Testis (tissue), 3 donors: ENCODE data around the gene YIF1A. TPM values are rescaled to one million over a fixed set of nuclear protein-coding genes. Genes with fewer than 3 reads are reported as not detected.

Source experiments
- DNase-seq: peaks from one replicate; pipeline ENCODE4 v3.0.0-alpha.2; 2019
- H3K27ac ChIP-seq, 2 donors: fragments of 200-600 bp; sonication (generic); one replicate each; pipeline ENCODE4 v1.5.1; 2019
- H3K27me3 ChIP-seq: fragments of 200-600 bp; sonication (generic); one replicate; pipeline ENCODE4 v1.5.1; 2019
- H3K36me3 ChIP-seq: fragments of 200-600 bp; sonication (generic); one replicate; pipeline ENCODE4 v1.5.1; 2017; ENCODE audit warnings: low read depth; ENCODE audit errors: missing control alignments
- H3K4me1 ChIP-seq: fragments of 200-600 bp; sonication (generic); one replicate; pipeline ENCODE4 v1.5.1; 2019
- H3K4me3 ChIP-seq, 2 donors: fragments of 200-600 bp; sonication (generic); one replicate each; pipeline ENCODE4 v1.5.1; 2017 to 2019
- H3K9me3 ChIP-seq: fragments of 200-600 bp; sonication (generic); one replicate; pipeline ENCODE4 v1.5.1; 2017
- POLR2A ChIP-seq: fragments of 450-650 bp; IDR thresholded peaks from one replicate; pipeline ENCODE4 v1.6.1; 2017; ENCODE audit warnings: antibody characterized with exemption, mild to moderate bottlenecking, moderate library complexity
- WGBS, 2 donors: methylation state at CpG; one replicate each; pipeline ENCODE4 v1.1.5; 2018; 5-methylcytosine and 5-hydroxymethylcytosine counted together
- intact Hi-C: fragments of 100-400 bp; cut with DNase I; formaldehyde crosslinking; loops from one replicate; pipeline ENCODE4 v1.15.1; 2023; ENCODE audit warnings: low total_unique reads
- polyA plus RNA-seq: library from polyadenylated mRNA; stranded (reverse); fragments of 350-450 nt; fragmentation: Illumina TruSeq; extraction: RNeasy Lipid Tissue Mini Kit (QIAGEN cat#74804); gene quantifications from one replicate; pipeline ENCODE4 v1.2.3, GENCODE V29; 2014; ENCODE audit warnings: low read depth, low replicate concordance; ENCODE audit not compliant: insufficient read depth
- total RNA-seq, 2 donors: library from RNA; depleted of rRNA; stranded (reverse); fragments of >200 nt; gene quantifications; one replicate each; pipeline ENCODE4 v1.2.3, GENCODE V29; 2016
- TF ChIP-seq, protein P1 (sequence below), 3 experiments: fragments of 450-650 bp in 2 of 3; fragments of 200-600 bp in 1 of 3; sonication (generic) in 1 of 3; IDR thresholded peaks; one replicate each; pipeline ENCODE4 v1.5.1; 2016 to 2019; ENCODE audit warnings: antibody characterized with exemption in 3 of 3, mild to moderate bottlenecking in 2 of 3, moderate library complexity in 1 of 3

The YIF1A gene
- total and polyA plus RNA-seq, 3 donors from 2014 or later = 60.5 to 94.1 (median 82.6) TPM

GRCh38 chr11:66274219-66274618 is 14.7 kb downstream of the YIF1A start:
- intact Hi-C loops = no loop called here
- DNase-seq = no peak
- H3K4me1 ChIP-seq = peaks cover 5% of the 10 kb centered on the region
- no peak for TF ChIP-seq POLR2A
- TF ChIP-seq, protein P1, sequence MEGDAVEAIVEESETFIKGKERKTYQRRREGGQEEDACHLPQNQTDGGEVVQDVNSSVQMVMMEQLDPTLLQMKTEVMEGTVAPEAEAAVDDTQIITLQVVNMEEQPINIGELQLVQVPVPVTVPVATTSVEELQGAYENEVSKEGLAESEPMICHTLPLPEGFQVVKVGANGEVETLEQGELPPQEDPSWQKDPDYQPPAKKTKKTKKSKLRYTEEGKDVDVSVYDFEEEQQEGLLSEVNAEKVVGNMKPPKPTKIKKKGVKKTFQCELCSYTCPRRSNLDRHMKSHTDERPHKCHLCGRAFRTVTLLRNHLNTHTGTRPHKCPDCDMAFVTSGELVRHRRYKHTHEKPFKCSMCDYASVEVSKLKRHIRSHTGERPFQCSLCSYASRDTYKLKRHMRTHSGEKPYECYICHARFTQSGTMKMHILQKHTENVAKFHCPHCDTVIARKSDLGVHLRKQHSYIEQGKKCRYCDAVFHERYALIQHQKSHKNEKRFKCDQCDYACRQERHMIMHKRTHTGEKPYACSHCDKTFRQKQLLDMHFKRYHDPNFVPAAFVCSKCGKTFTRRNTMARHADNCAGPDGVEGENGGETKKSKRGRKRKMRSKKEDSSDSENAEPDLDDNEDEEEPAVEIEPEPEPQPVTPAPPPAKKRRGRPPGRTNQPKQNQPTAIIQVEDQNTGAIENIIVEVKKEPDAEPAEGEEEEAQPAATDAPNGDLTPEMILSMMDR (IDR thresholded peaks at IDR 0.05) = no peak
- no peak overlapping the region for H3K4me3 ChIP-seq
- 79 to 83% methylated on average over 1 of the region's 1 CpG for WGBS, 2 donors
- H3K27me3 ChIP-seq = no peaks in the 10 kb centered on the region
- no peaks in the 10 kb centered on the region for H3K9me3 ChIP-seq
- no peaks in the 10 kb centered on the region for H3K36me3 ChIP-seq
- H3K27ac ChIP-seq = no peak overlapping the region

DNA sequence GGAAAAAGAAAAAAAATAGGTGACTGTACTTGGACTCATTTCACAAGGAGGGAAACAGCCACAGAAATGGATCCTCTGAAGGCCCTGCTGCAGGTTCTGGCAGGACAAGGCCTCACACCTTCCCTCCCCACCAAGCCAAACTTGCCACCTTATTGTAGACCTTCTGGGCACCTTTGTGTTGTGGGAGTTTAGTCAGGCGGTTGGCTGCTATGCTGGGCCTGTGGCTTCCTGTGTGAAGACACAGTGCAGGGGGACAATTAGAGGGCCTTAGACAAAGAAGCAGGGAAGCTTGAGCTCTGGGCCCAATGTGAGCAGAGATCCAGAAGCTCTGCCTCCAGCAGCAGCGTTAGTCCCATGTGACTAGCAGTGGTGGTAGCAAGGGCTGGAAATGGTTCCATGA is 16.3 kb downstream of the YIF1A start:
- H3K9me3 ChIP-seq = no peaks in the 10 kb centered on the region
- no peak overlapping the region for H3K4me3 ChIP-seq
- peaks cover 5% of the 10 kb centered on the region for H3K4me1 ChIP-seq
- 86 to 97% methylated on average over 2 of the region's 2 CpGs for WGBS, 2 donors
- no peaks in the 10 kb centered on the region for H3K27me3 ChIP-seq
- intact Hi-C loops = no loop called here
- H3K27ac ChIP-seq = no peak overlapping the region
- H3K36me3 ChIP-seq = no peaks in the 10 kb centered on the region
- TF ChIP-seq, protein P1 (IDR thresholded peaks at IDR 0.05) = no peak
- no peak for TF ChIP-seq POLR2A
- DNase-seq = no peak

DNA sequence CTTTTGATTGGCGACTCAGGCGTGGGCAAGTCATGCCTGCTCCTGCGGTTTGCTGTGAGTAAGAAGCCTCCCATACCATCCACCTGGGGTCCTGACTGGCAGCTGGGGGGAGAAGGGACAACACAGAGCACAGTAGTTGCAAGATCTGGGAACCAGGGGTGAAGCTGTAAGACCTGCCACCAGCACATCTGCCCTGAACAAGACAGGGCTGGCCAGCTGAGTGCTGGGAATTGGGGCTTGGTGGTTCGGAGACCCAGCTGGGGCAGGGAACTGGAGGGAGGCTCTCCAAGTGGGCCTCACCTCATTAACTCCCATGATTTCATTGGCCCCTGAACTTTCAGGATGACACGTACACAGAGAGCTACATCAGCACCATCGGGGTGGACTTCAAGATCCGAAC is 17.1 kb downstream of the YIF1A start:
- Histone ChIP-seq H3K9me3 (no peaks in the 10 kb centered on the region), H3K4me1 (peaks cover 9% of the 10 kb centered on the region), H3K36me3 (no peaks in the 10 kb centered on the region), H3K27ac (no peak overlapping the region), H3K27me3 (no peaks in the 10 kb centered on the region), H3K4me3 (no peak overlapping the region)
- TF ChIP-seq, protein P1 (IDR thresholded peaks at IDR 0.05) = no peak
- intact Hi-C loops = no loop called here
- WGBS, 2 donors = 86 to 100% methylated on average over 5 to 7 of the region's 7 CpGs
- no peak for DNase-seq

DNA sequence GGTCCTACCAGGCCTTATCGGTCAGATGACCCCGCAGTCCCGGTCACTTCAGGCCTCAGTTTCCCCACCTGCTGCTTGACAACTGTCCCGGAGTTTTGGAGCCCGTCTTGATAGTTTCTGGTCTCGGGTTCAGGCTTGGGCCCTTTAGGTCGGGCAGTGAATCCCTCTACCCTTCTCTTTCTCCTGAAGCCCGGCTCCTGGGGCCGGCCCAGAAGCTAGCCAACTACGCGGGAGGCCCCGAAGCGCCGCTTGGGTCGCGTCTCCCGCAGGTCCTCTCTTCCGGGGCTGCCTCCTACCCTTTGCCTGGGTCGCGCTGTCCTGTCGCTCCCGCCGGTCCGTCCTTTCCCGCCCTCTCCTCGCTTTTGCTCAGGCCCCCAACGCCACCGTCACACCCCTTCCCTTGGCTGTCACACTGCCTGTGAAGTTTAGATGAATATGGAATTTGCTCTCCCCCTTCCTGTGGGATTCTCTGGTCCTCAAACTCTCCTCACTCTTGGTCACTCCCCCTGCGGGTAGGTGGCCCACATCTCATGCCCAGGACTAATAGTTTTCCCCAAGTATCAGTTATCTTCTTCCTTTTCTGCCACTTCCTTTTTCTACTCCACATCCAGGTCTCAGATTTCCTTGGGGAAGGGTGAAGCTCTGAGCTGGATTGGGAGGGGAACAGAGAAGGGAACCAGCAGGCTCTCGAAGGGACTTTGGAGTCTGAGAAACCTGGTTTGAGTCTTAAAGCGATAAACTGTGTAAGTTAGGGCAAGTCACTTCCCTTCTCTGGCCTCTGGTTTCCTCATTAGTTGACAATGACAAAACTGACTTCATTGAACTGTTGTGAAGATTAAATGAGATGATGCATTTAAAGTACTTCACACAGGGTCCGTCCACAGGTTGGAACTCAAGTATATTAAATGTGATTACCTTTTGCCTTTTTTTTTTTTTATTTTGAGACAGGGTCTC is 19.7 kb downstream of the YIF1A start:
- DNase-seq = no peak
- intact Hi-C loops = no loop called here
- peaks cover 11% of the 10 kb centered on the region for H3K4me1 ChIP-seq

More for the DNA sequence above, 19.7 kb downstream of the YIF1A start:
- Histone ChIP-seq H3K9me3 (no peaks in the 10 kb centered on the region), H3K27me3 (no peaks in the 10 kb centered on the region), H3K27ac (peak overlapping the region; percentile 96 to 97), H3K36me3 (no peaks in the 10 kb centered on the region), H3K4me3 (peak overlapping the region; percentile 67 to 79)
- TF ChIP-seq, protein P1 (IDR thresholded peaks at IDR 0.05) = peak in 1 of 3 experiments; percentile 7
- no peak for TF ChIP-seq POLR2A
- WGBS, 2 donors = 3 to 4% methylated on average over 21 to 32 of the region's 32 CpGs
